Panc1 (cell line): ENCODE results near the gene UGT1A7.

ENCODE experiments used
- POLR2AphosphoS5 ChIP-seq: IDR thresholded peaks from 2 replicates; pipeline ENCODE4 v1.6.1; 2012; ENCODE audit warnings: mild to moderate bottlenecking, low read depth, low read length, moderate library complexity
- TF ChIP-seq, protein P1 (sequence below): fragments of 450-650 bp; IDR thresholded peaks from 2 replicates; pipeline ENCODE4 v1.5.1; 2017; ENCODE audit warnings: mild to moderate bottlenecking

DNA sequence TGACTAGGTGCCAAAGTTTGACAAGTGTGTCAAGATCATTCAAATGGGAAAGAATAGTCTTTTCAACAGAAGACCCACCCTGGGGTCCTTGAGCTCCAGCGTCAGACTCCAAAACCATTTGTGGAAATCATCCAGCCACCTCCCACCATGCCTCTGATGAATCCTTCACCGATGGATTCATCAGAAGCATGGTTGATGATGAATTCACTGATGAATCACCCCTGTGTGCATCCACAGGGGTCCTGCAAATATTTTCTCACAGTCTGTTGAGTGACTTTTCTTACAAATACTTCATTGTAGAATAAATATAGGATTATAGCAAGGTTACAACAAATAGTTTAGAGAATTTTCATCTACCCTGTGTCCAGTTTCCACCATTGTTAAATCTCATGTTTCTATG lies 5.7 kb upstream of the UGT1A7 start:
- TF ChIP-seq POLR2AphosphoS5, result no peak
- TF ChIP-seq, protein P1, sequence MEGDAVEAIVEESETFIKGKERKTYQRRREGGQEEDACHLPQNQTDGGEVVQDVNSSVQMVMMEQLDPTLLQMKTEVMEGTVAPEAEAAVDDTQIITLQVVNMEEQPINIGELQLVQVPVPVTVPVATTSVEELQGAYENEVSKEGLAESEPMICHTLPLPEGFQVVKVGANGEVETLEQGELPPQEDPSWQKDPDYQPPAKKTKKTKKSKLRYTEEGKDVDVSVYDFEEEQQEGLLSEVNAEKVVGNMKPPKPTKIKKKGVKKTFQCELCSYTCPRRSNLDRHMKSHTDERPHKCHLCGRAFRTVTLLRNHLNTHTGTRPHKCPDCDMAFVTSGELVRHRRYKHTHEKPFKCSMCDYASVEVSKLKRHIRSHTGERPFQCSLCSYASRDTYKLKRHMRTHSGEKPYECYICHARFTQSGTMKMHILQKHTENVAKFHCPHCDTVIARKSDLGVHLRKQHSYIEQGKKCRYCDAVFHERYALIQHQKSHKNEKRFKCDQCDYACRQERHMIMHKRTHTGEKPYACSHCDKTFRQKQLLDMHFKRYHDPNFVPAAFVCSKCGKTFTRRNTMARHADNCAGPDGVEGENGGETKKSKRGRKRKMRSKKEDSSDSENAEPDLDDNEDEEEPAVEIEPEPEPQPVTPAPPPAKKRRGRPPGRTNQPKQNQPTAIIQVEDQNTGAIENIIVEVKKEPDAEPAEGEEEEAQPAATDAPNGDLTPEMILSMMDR, result no peak
